Head of caudate nucleus (tissue), 42 donors: ENCODE results near the gene MAML3.

Experiments
- DNase-seq, 42 donors: peaks; one replicate each; pipeline versions ENCODE4 v3.0.0 to v3.0.0-alpha.2; 2020 to 2021; ENCODE audit warnings: mixed read lengths in 7 of 42
- intact Hi-C: fragments of 100-400 bp; cut with DNase I; formaldehyde crosslinking; loops from one replicate; pipeline ENCODE4 v1.15.0; 2022

MAML3 gene

DNA sequence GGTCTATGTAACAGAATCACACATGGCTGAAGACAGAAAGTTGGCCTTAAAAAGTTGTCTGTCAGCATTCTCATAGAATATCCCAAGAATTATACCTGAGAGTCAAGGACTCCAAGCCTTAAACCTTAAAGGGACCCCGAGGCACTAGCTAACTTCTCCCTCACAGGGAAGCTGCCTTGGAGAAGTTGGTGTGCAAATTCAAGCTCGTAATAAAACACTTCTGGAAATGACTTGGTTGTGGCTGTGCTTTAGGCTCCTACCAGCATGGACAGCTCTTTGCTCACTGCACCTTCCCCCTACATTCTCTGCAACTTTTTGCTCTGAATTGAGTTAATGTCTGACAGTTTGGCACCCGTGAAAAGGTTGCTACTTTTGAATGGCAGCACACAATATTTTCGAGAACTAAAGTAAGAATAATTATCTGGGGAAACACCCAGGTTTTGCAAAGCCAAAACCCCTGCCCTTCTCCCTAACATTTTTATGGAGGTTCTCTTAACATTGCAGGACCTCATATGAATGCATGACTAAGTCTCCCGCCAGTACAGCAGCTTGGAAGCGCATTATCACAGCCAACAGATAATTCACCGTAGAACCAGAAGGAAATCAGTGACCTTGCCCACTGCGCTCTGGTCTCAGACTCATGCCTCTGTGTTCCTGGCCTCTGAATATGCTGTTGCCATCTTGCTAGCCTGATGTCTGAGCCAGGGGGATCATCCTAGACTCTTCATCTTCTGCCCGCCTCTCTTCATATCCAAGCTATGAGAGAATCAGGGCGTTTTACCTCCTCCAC lies 397.4 kb downstream of the MAML3 start:
- no peak for DNase-seq
- intact Hi-C loops: no loop called here

DNA sequence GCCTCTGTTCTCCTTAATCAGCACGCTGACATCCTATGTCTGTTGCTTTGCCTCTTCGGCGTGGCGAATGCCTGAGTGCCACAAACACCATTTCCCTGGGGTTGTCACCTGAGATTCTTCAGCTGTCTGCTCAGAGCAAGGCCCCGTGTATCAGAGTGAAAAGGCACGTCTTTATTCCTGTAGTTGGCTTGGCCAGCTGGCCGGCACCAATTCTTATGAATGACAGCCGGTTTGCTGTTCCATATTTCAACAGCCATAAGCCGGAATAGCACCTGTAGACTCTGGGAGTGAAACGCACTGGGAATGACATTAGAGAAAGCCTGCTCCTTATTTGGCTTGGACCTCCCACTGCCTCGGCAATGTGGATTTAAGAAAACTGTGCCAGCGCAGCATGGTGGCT lies 399.0 kb downstream of the MAML3 start:
- no peak for DNase-seq
- intact Hi-C loops: no loop called here

DNA sequence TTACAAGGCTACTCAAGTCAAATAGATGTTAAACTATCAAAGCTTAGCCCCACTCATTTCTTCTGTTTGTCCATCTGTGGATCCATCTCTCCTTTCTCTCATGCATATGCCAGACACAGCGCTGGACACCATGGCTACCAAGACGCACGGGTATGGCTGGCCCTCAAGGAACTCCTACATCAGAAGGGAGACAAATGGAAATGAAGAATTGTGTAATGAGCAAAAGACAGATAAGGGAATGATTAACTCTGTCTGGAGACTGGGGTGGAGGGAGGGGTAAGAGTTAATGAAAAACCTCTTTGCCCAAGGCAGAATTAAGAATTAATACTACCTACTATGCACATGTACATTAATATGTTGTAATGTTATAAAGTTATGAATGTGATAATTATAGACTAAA lies 400.3 kb downstream of the MAML3 start:
- intact Hi-C loops: no loop called here
- DNase-seq: no peak

DNA sequence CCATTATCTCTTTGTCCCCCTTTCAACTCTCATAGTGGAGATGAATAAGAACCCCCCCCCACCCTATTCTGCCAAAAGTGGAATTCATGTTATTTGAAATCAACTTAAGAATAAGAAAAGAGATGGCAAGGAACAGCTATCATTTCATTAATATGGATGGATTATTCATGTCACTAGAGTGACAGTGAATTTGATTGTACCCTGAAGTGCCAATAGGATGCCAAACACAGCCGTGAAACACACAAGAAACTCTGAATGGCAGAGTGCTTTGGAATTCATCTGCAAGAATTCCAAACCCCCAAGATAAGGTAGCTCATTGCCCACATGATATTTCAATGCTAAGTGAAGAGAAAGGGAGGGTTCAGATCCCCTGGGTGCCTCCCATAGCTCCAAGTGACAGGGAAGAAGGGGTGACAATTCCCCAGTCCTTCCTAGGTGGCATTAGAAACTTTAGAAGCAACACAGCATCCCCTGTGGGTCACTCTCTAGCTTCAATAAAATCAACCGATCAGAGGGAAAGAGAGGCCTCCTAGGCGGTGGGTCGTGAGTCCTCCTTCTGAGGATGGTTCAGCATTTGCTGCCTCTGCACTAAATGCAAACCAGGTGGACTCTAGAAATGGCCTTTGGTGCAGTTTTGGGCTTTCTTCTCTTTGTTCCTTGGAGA lies 404.0 kb downstream of the MAML3 start:
- intact Hi-C loops: no loop called here

DNA sequence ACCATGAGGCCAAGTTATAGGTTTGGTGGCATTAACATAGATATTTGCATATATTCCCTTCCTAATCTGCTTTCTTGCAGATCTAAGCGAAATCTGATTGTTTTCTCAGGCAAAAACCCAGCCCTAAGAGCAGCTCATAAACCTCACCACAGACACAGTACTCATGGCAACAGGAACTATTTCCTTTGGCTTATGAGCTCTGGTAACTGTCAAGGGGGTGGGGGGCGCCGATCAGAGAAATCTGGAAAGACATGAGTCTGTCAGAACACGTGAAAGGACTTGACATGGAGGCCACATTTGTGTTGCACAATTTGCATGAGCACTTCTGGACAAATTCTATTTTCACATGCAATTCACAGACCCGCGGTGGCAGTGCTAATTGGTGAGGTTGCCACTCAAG lies 404.6 kb downstream of the MAML3 start:
- no peak for DNase-seq
- intact Hi-C loops: no loop called here

More for the DNA sequence above, 404.0 kb downstream of the MAML3 start:
- no peak for DNase-seq

DNA sequence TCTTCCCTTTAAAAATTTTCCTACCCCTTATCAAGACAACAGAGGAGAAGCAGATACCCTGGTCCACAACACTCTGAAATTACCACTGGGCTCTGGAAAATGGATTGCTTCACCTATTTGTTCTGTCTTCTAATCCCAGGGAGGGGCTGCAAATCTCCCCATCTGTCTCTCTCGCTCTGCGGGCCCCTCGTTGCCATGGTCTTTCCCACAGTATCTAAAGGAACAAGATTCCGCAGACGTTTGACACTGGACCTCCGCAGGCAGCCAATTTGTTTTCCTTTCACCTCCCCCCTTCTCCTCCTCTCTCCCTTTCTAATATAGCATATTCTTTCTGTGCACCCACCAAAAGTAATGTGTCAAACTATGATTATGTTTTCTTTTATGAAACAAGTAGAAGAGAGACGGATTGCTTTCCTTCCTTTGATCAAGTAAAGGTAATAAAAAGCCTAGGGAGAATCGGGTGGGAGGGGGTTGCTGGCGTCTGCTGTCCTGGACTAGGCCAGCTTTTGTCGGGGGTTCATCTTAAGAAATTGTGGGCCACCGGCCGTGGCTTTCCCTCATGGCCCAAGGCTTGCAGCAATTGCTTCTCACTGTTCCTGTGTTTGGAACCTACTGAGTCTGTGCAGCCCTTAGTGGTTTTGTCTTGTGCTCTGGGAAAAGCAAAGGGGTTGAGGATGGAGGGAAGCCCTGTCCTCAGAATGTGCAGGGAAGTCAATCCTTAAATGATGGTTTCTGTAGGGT lies 407.4 kb downstream of the MAML3 start:
- intact Hi-C loops: no loop called here
- DNase-seq: peak in 1 of 42 donors; percentile 3

DNA sequence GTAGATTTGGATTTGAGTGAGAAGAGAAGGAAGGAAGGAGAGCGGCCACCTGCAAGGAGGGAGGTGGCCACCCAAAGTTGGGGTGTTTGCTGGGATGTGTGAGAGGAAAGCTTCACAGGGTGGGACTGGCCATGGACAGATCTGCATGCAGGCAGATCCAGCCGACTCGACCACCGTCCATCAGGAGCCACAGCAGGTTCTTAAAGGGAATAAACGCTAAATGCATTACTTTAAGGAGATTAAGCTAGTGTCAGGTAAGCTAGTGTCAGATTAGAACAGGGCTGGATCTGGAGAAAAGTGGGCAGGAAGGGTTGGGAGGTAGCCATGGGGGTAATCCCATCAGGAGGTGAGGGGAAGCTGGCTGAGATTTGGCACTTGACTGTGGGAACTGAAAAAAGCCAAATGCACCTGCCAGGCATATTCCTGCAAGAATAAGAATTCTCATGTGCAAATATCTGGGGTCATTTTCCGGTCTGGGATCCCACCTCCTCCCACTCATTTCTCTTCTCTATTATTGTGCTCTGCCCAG lies 408.8 kb downstream of the MAML3 start:
- intact Hi-C loops: no loop called here

DNA sequence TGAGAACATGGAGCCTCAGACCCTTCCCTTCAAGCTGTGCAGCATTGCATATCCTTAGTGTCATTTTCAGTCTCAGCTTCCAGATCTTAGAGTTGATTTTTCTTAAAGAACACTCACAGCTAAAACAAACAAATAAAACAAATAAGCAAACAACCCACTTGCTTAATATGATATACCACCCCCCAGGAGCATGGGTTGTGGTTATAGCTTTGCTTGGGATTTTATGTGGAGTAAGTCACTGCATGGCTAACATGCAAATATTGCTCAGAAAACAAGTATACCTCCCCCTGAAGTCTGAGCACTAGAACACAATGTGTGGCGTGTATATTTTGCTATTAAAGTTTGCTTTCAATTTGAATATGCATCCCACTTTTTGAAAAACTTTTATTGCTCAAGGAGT lies 409.8 kb downstream of the MAML3 start:
- no peak for DNase-seq
- intact Hi-C loops: no loop called here

More for the DNA sequence above, 408.8 kb downstream of the MAML3 start:
- no peak for DNase-seq

DNA sequence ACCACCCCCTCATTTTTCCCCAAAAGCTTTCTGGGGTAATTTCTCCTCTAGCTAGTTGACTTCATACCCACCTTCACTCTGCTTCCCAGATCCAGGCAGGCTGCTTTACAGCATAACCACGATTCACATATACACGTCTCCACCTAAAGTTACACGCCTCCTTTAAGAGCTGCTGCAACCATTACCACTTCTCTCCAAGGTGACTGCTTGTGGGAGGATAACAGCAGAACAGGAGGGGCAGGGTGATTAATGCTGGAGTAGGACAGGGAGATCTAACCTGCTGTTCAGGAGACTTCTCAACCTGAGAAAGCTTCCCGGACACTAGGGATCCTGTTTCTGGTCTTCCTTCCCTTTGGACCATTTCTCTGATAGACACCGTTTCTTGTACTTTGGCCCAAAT lies 411.0 kb downstream of the MAML3 start:
- DNase-seq: peak in 22 of 42 donors; percentile 21 to 79 (median 52)

DNA sequence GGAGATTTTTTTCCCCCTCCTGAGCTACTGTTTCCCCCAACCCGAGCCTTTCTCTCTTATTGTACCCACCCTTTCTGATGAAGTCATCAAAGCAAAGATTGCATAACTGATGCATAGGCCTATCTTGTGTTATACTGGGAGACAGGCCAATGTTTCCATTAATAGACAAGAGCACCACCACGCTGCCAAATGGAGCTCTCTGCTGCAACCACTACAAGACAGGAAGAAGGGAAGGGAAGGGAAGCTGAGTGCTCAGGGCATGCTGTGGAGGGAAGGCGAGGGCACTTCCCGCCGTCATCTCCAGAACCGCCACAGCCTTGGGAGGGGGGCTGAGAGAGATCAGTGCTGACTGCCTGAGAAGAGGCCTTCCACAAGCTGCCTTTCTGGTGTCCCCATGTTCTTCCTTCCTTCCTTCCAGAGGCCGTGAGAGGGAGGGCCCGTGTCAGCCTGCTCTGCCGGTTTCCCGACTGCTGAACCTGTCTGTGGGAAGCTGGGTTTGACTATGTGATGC lies 413.4 kb downstream of the MAML3 start:
- intact Hi-C loops: no loop called here
- DNase-seq: peak in 41 of 42 donors; percentile 24 to 90 (median 68)

More for the DNA sequence above, 411.0 kb downstream of the MAML3 start:
- intact Hi-C loops: no loop called here

DNA sequence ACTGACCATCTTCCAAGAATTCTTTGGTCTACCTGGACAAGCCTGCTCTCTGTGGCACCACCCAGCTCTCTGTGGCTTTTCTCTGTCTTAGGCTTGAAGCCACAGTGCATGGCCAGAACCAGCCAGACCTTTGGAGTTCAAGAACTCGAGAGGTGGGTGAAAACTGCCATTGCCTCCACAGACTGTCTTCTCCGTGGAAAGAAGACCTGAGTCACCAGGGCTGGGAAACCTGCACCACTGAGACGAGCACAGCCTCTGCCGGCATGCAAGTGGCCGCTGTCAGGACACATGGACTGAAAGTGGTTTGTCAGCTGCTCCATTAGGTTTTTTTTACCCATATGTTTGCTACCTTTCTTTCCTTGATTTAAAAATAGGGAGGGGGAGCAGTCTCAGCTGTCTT lies 413.9 kb downstream of the MAML3 start:
- peak in 25 of 42 donors; percentile 8 to 64 (median 38) for DNase-seq
- intact Hi-C loops: no loop called here

DNA sequence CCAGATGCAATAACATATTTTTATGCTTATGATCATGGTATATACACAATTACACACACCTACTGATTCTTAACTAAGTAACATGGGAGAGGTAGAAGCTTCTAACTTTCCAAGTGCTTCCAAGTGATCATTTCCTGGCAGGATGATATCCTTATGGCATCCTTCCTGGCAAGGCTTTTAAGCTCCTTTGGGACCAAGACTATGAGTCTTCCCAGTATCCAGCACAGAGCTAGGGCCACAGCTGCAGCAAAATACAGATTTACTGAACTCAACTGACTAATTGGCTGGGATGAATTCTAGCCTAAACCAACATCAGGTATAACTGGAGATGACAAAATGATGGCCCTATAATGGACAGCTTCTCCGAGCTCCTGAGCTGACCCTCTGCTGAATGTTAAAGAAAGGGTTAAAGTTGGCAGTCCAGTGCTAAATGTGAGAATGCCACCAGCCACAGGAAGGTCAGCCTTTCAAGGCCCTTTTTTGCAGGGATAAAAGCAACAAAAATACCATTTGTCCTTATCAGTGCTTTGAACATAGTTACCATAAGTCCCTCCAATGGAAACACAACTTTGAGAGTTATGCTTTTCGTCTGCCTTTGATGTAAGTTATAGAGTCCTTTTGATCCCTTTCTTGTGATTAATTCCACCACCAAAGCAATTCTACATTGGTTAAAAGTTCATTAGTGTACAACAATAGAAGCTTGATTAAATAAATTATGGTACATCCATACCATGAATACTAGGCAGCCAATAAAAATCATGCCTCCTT lies 415.0 kb downstream of the MAML3 start:
- DNase-seq: no peak
- intact Hi-C loops: loop anchor here (5.0 to 10.0 kb wide), 2 partner anchors 266 to 413 kb away; partner anchors contain the start of gene MAML3

DNA sequence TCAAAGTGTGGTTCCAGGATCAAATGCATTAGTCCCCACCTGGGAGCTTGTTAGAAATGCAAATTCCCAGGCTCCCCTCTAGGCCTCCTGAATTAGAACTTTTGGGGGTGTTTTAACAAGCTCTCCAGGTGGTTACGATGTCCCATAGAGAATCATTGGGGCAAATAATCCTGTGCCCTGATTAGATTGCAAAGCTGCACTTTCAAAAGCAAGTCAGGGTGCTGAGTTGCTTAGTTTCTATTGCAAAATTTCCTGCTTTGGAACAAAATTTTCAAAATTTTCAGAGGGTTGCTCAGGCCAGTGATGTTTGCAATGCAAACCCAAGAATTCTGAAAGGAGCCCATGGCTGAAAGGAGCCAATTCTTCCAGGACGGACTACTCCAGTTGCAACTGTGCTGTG lies 417.3 kb downstream of the MAML3 start:
- intact Hi-C loops: loop anchor here (5.0 to 10.0 kb wide), 2 partner anchors 268 to 416 kb away; partner anchors contain the start of gene MAML3
- no peak for DNase-seq

DNA sequence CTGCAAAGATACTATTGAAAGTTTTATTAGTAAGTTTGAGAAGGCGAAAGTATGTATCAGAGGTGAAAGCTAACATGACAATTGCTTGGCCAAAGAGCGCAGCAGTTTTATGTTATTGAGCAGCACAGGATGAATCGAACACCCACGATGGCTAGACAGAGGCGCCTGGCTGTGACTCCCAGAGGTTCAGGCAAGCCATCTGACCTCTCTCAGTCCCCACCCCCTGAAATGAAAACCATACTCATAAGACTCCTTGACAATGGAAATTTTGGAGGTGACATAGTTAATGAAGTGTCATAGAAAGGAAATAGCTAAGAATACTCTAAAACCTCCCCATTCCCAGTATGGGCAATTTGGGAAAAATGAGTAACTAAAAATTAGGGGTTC lies 417.7 kb downstream of the MAML3 start:
- no peak for DNase-seq
- intact Hi-C loops: loop anchor here (5.0 to 10.0 kb wide), 2 partner anchors 269 to 416 kb away; partner anchors contain the start of gene MAML3

DNA sequence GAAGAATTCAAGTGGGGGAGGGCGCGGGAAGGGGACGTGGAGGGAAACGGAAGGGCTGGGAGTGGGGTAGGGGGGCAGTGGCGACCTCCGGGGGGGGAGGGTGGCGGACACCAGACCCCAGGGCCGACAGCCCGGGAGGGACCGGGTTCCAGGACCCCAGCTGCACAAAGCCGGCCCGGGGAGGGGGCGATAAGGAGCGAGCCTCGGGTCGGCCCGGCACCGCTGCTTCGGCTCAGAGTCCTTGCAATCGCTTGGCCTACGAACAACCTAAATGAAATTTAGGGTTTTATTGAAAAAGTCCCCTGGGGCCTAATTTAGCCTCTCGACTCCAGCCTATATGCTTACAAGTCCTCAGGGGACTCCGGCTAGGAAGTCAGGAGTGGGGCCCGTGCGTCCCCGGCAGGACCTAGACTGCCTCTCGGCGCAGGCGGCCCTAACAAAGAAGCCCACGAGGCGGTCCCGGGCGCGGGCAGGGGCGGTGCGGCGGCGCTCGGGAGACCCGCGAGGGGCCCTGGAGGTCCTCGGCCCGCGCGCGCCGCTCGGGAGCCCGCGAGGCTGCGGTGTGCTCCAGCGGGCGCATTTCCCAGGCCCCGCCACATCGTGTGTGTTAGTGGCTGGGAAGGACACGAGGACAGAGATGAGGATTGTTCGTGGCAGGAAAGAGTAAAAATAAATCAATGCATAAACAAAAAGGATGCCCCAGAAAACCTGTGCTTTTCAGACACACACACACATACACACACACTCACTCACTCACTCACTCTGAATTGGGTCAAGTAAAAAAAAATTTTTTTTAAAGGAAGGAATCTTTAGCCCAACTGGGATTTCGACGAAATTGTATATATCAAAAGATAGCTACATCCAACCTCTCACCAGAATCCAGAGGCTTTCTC lies 418.4 kb downstream of the MAML3 start:
- peak in 33 of 42 donors; percentile 21 to 70 (median 41) for DNase-seq
- intact Hi-C loops: loop anchor here (5.0 to 10.0 kb wide), 2 partner anchors 269 to 417 kb away; partner anchors contain the start of gene MAML3

DNA sequence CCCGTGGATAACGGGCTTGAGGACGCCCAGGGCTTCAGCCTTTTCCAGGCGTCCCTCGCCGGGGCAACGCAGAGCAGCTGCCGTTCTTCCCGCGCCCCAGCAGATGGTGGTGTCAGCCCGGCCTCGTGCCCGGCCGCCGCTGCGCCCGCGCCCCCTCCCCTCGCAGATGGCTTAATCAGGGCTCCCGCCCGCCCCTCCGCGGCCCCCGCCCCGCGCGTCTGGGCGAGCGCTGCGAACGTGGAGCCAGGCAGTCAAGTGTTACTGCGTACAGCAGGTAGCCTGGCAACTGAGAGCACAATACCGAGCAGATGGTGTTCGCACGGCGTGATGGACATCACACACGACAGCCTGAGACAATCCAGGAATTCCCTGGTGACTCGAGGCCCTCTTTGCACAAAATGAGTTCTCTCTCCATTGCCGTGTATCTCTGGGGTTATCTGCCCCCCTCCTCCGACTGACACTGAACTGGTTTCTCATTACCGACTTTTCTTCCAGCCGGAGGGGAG lies 419.1 kb downstream of the MAML3 start:
- DNase-seq: peak; percentile 68 to 96 (median 91)
- intact Hi-C loops: loop anchor here (5.0 to 10.0 kb wide), 3 partner anchors 270 to 517 kb away; partner anchors contain the start of gene MAML3
